Tibial nerve (tissue), 4 donors: ENCODE results near the gene FNDC5. TPM values are rescaled to one million over a fixed set of nuclear protein-coding genes. Genes with fewer than 3 reads are reported as not detected.

ENCODE experiments used
- DNase-seq, 2 donors: peaks; one replicate each; pipeline ENCODE4 v3.0.0-alpha.2; 2019; ENCODE audit warnings: low spot score in 2 of 2
- H3K27ac ChIP-seq, 4 donors: fragments of 200-600 bp; sonication (generic) in 3 of 4; one replicate each; pipeline ENCODE4 v1.5.1; 2017 to 2019; ENCODE audit warnings: mild to moderate bottlenecking in 1 of 4
- H3K27me3 ChIP-seq, 2 donors: fragments of 200-600 bp; sonication (generic) in 1 of 2; one replicate each; pipeline versions ENCODE4 v1.5.1 to v1.6.0; 2017 to 2019
- H3K36me3 ChIP-seq, 3 donors: fragments of 200-600 bp; sonication (generic); one replicate each; pipeline ENCODE4 v1.5.1; 2018 to 2019
- H3K4me1 ChIP-seq, 4 donors: fragments of 200-600 bp; sonication (generic) in 3 of 4; one replicate each; pipeline ENCODE4 v1.5.1; 2017 to 2019
- H3K4me3 ChIP-seq, 4 donors: fragments of 200-600 bp; sonication (generic) in 3 of 4; one replicate each; pipeline ENCODE4 v1.5.1; 2017 to 2019; ENCODE audit warnings: mild to moderate bottlenecking in 1 of 4, moderate library complexity in 1 of 4
- H3K9me3 ChIP-seq, 4 donors: fragments of 200-600 bp; sonication (generic) in 3 of 4; one replicate each; pipeline ENCODE4 v1.5.1; 2017 to 2019
- CTCF ChIP-seq, 5 experiments: fragments of 200-600 bp in 3 of 5; fragments of 450-650 bp in 2 of 5; sonication (generic) in 3 of 5; IDR thresholded peaks; one replicate each; pipeline ENCODE4 v1.5.1; 2016 to 2019; ENCODE audit warnings: antibody characterized with exemption in 5 of 5, mild to moderate bottlenecking in 3 of 5, moderate library complexity in 2 of 5
- EP300 ChIP-seq, 2 donors: sonication (generic); formaldehyde crosslinking; IDR thresholded peaks; one replicate each; pipeline ENCODE4 v1.6.1; 2017; ENCODE audit warnings: antibody characterized with exemption in 2 of 2, mild to moderate bottlenecking in 1 of 2
- POLR2A ChIP-seq, 2 donors: fragments of 450-650 bp; IDR thresholded peaks; one replicate each; pipeline ENCODE4 v1.6.1; 2017; ENCODE audit warnings: antibody characterized with exemption in 2 of 2, mild to moderate bottlenecking in 2 of 2, moderate library complexity in 2 of 2
- WGBS, 2 donors: methylation state at CpG; one replicate each; pipeline ENCODE4 v1.1.5; 2018; 5-methylcytosine and 5-hydroxymethylcytosine counted together
- total RNA-seq, 4 donors: library from RNA; depleted of rRNA; stranded (reverse); fragments of >200 nt; gene quantifications; one replicate each; pipeline ENCODE4 v1.1.0, GENCODE V29; 2016

FNDC5 gene
- total RNA-seq, 4 donors from 2014 or later: 0.21 TPM; not detected in 3

GRCh38 chr1:32885676-32886003 lies 14.9 kb upstream of the FNDC5 start:
- peaks cover 0 to 76% of the 10 kb centered on the region in 2 donors for H3K27me3 ChIP-seq
- no peaks in the 10 kb centered on the region for H3K9me3 ChIP-seq
- TF ChIP-seq CTCF (IDR thresholded peaks at IDR 0.05) (no peak), EP300 (IDR thresholded peaks at IDR 0.05) (no peak), POLR2A (IDR thresholded peaks at IDR 0.05) (no peak)
- H3K4me1 ChIP-seq: peaks cover 0 to 17% (median 0%) of the 10 kb centered on the region in 4 donors
- no peak overlapping the region for H3K4me3 ChIP-seq
- no peaks in the 10 kb centered on the region for H3K36me3 ChIP-seq
- 21 to 23% methylated on average over 8 of the region's 8 CpGs for WGBS, 2 donors
- DNase-seq: no peak
- H3K27ac ChIP-seq: no peak overlapping the region

GRCh38 chr1:32884726-32885125 lies 14.0 kb upstream of the FNDC5 start:
- no peak for DNase-seq
- TF ChIP-seq EP300 (IDR thresholded peaks at IDR 0.05): no peak
- TF ChIP-seq CTCF (IDR thresholded peaks at IDR 0.05): no peak
- no peak for TF ChIP-seq POLR2A (IDR thresholded peaks at IDR 0.05)
- Histone ChIP-seq H3K27ac (no peak overlapping the region), H3K9me3 (no peaks in the 10 kb centered on the region), H3K27me3 (peaks cover 0 to 69% of the 10 kb centered on the region in 2 donors), H3K4me1 (peaks cover 0 to 17% (median 0%) of the 10 kb centered on the region in 4 donors), H3K36me3 (no peaks in the 10 kb centered on the region), H3K4me3 (no peak overlapping the region)
- 25 to 51% methylated on average over 4 to 11 of the region's 12 CpGs for WGBS, 2 donors

- H3K27me3 ChIP-seq: peaks cover 0 to 64% of the 10 kb centered on the region in 2 donors
- WGBS, 2 donors: 55 to 90% methylated on average over 1 to 4 of the region's 4 CpGs
- no peaks in the 10 kb centered on the region for H3K9me3 ChIP-seq
Measured at GRCh38 chr1:32884032-32884372, 13.3 kb upstream of the FNDC5 start.

GRCh38 chr1:32883338-32884031 lies 12.8 kb upstream of the FNDC5 start:
- Histone ChIP-seq H3K27ac (no peak overlapping the region), H3K4me3 (no peak overlapping the region), H3K9me3 (no peaks in the 10 kb centered on the region), H3K4me1 (peaks cover 0 to 17% (median 0%) of the 10 kb centered on the region in 4 donors), H3K27me3 (peaks cover 0 to 63% of the 10 kb centered on the region in 2 donors), H3K36me3 (no peaks in the 10 kb centered on the region)
- 78 to 89% methylated on average over 7 of the region's 7 CpGs for WGBS, 2 donors
- no peak for DNase-seq
- TF ChIP-seq POLR2A (IDR thresholded peaks at IDR 0.05) (no peak), CTCF (IDR thresholded peaks at IDR 0.05) (no peak), EP300 (IDR thresholded peaks at IDR 0.05) (no peak)

More at GRCh38 chr1:32884032-32884372, 13.3 kb upstream of the FNDC5 start:
- DNase-seq: no peak
- Histone ChIP-seq H3K4me3 (no peak overlapping the region), H3K4me1 (peaks cover 0 to 17% (median 0%) of the 10 kb centered on the region in 4 donors), H3K36me3 (no peaks in the 10 kb centered on the region), H3K27ac (no peak overlapping the region)
- TF ChIP-seq CTCF (IDR thresholded peaks at IDR 0.05) (no peak), POLR2A (IDR thresholded peaks at IDR 0.05) (no peak)

- no peaks in the 10 kb centered on the region for H3K9me3 ChIP-seq
- TF ChIP-seq CTCF (IDR thresholded peaks at IDR 0.05): no peak
- no peak for TF ChIP-seq POLR2A (IDR thresholded peaks at IDR 0.05)
- no peak for TF ChIP-seq EP300 (IDR thresholded peaks at IDR 0.05)
- H3K27ac ChIP-seq: no peak overlapping the region
- no peak for DNase-seq
- H3K4me1 ChIP-seq: peaks cover 0 to 17% (median 0%) of the 10 kb centered on the region in 4 donors
- H3K36me3 ChIP-seq: no peaks in the 10 kb centered on the region
- 24 to 28% methylated on average over 22 of the region's 22 CpGs for WGBS, 2 donors
- no peak overlapping the region for H3K4me3 ChIP-seq
- H3K27me3 ChIP-seq: peaks cover 0 to 56% of the 10 kb centered on the region in 2 donors
Measured at GRCh38 chr1:32881871-32882850, 11.4 kb upstream of the FNDC5 start.
